GM23248 (cell line): ENCODE results near the gene TOR1B.

Experiments
- EZH2 ChIP-seq: fragments of 200-600 bp; sonication (generic); IDR thresholded peaks from 2 replicates; pipeline ENCODE4 v1.6.1; 2018; ENCODE audit warnings: antibody characterized with exemption, mild to moderate bottlenecking; ENCODE audit not compliant: insufficient read depth, poor library complexity, severe bottlenecking
- EZH2phosphoT487 ChIP-seq: fragments of 200-600 bp; sonication (generic); IDR thresholded peaks from 2 replicates; pipeline ENCODE4 v1.6.1; 2018; ENCODE audit warnings: antibody characterized with exemption, moderate library complexity, mild to moderate bottlenecking, low read depth; ENCODE audit not compliant: insufficient read depth

GRCh38 chr9:129851821-129852220 is 48.8 kb downstream of the TOR1B start:
- TF ChIP-seq EZH2phosphoT487 = no peak
- no peak for TF ChIP-seq EZH2
